Gastrocnemius medialis (tissue), 4 donors: ENCODE results near the gene BEND4. TPM values are rescaled to one million over a fixed set of nuclear protein-coding genes. Genes with fewer than 3 reads are reported as not detected.

Source experiments
- ATAC-seq, 2 donors: fragments of 150-250 bp; one replicate each; pipeline ENCODE4 v1.9.1; 2016
- DNase-seq, 2 donors: peaks; one replicate each; pipeline ENCODE4 v3.0.0-alpha.2; 2019
- H3K27ac ChIP-seq, 4 donors: fragments of 200-600 bp; sonication (generic); 1 replicate in 1 of 4; 2 replicates in 3 of 4; pipeline ENCODE4 v1.5.1; 2016 to 2018; ENCODE audit warnings: mild to moderate bottlenecking in 2 of 4, moderate library complexity in 1 of 4
- H3K27me3 ChIP-seq, 3 donors: fragments of 200-600 bp; sonication (generic) in 2 of 3; 1 replicate in 1 of 3; 2 replicates in 2 of 3; pipeline versions ENCODE4 v1.5.1 to v1.6.0; 2016 to 2019; ENCODE audit warnings: mild to moderate bottlenecking in 1 of 3, moderate library complexity in 1 of 3
- H3K36me3 ChIP-seq, 2 donors: fragments of 200-600 bp; sonication (generic) in 1 of 2; one replicate each; pipeline ENCODE4 v1.5.1; 2017 to 2018
- H3K4me1 ChIP-seq, 2 donors: fragments of 200-600 bp; sonication (generic) in 1 of 2; one replicate each; pipeline ENCODE4 v1.5.1; 2016 to 2017; ENCODE audit warnings: mild to moderate bottlenecking in 2 of 2
- H3K4me3 ChIP-seq, 4 donors: fragments of 200-600 bp; sonication (generic) in 3 of 4; 1 replicate in 1 of 4; 2 replicates in 3 of 4; pipeline ENCODE4 v1.5.1; 2016 to 2019; ENCODE audit warnings: mild to moderate bottlenecking in 2 of 4
- H3K9me3 ChIP-seq, 3 donors: fragments of 200-600 bp; sonication (generic) in 2 of 3; 1 replicate in 1 of 3; 2 replicates in 2 of 3; pipeline ENCODE4 v1.5.1; 2016 to 2019
- CTCF ChIP-seq, 5 experiments: fragments of 450-650 bp in 3 of 5; fragments of 200-600 bp in 2 of 5; sonication (generic) in 2 of 5; IDR thresholded peaks in 4 of 5; conservative IDR thresholded peaks in 1 of 5; 1 replicate in 4 of 5; 2 replicates in 1 of 5; pipeline ENCODE4 v1.5.1; 2016 to 2019; ENCODE audit warnings: antibody characterized with exemption in 5 of 5, mild to moderate bottlenecking in 3 of 5, moderate library complexity in 3 of 5
- POLR2A ChIP-seq, 2 donors: fragments of 450-650 bp; IDR thresholded peaks; one replicate each; pipeline ENCODE4 v1.6.1; 2017; ENCODE audit warnings: antibody characterized with exemption in 2 of 2, mild to moderate bottlenecking in 2 of 2, moderate library complexity in 2 of 2
- in situ Hi-C, 4 donors: fragments of 200-750 bp; cut with MboI; loops; one replicate each; pipeline versions ENCODE4 v1.15.0 to v1.8.0; 2017; ENCODE audit warnings: low sequenced_read_pairs in 4 of 4
- intact Hi-C: fragments of 100-400 bp; cut with DNase I; formaldehyde crosslinking; loops from one replicate; pipeline ENCODE4 v1.15.1; 2023; ENCODE audit warnings: low total_unique reads
- total RNA-seq, 4 donors: library from RNA; depleted of rRNA; stranded (reverse); fragments of >200 nt; gene quantifications; one replicate each; pipeline versions ENCODE4 v1.1.0 to v1.2.3, GENCODE V29; 2016

Gene BEND4
- total RNA-seq, 4 donors from 2014 or later, result not detected

- no peak for TF ChIP-seq CTCF (IDR thresholded peaks at IDR 0.05 in 4 of 5, conservative IDR thresholded peaks at IDR 0.05 in 1 of 5)
- no peak for TF ChIP-seq POLR2A (IDR thresholded peaks at IDR 0.05)
- intact Hi-C loops, result no loop called here
- no peak overlapping the region for H3K27ac ChIP-seq
- H3K36me3 ChIP-seq, result no peaks in the 10 kb centered on the region
- H3K9me3 ChIP-seq, result no peaks in the 10 kb centered on the region
- no peaks in the 10 kb centered on the region for H3K4me1 ChIP-seq
- no peak overlapping the region for H3K4me3 ChIP-seq
- in situ Hi-C loops, result no loop called here
- DNase-seq (no peak), ATAC-seq (no peak)
- H3K27me3 ChIP-seq, result peaks cover 11 to 16% (median 12%) of the 10 kb centered on the region in 3 donors
These were observed 30.2 kb downstream of the BEND4 start for GRCh38 chr4:42122237-42122636.

- ATAC-seq (no peak), DNase-seq (no peak)
- no peak overlapping the region for H3K27ac ChIP-seq
- no peaks in the 10 kb centered on the region for H3K36me3 ChIP-seq
- intact Hi-C loops (no loop called here), in situ Hi-C loops (no loop called here)
- no peak overlapping the region for H3K4me3 ChIP-seq
- TF ChIP-seq POLR2A (IDR thresholded peaks at IDR 0.05), result no peak
- TF ChIP-seq CTCF (IDR thresholded peaks at IDR 0.05 in 4 of 5, conservative IDR thresholded peaks at IDR 0.05 in 1 of 5), result no peak
- H3K9me3 ChIP-seq, result no peaks in the 10 kb centered on the region
- H3K4me1 ChIP-seq, result no peaks in the 10 kb centered on the region
- peaks cover 11 to 16% (median 15%) of the 10 kb centered on the region in 3 donors for H3K27me3 ChIP-seq
These were observed 32.6 kb downstream of the BEND4 start for GRCh38 chr4:42119886-42120285.

DNA sequence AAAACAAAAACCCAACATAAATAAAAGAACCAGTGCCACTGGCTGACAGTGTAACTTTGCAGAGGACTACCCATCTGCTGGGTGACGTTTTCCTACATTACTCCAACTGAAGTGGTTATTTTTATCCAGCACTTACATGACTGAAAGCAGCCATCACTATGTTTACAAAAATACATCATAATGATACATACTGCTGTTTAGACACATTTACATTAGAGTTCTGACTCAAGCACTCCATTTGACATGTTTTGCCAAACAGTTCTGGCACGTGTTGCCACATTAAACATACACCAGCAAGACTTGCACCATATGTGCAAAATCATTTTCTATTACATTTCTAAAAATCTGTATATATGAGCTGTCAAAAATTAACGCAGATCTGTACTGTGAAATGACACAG lies 39.6 kb downstream of the BEND4 start:
- Histone ChIP-seq H3K9me3 (no peaks in the 10 kb centered on the region), H3K4me3 (no peak overlapping the region), H3K36me3 (no peaks in the 10 kb centered on the region), H3K27me3 (peaks cover 0 to 3% (median 0%) of the 10 kb centered on the region in 3 donors), H3K27ac (no peak overlapping the region), H3K4me1 (no peaks in the 10 kb centered on the region)
- intact Hi-C loops, result no loop called here
- TF ChIP-seq POLR2A (IDR thresholded peaks at IDR 0.05) (no peak), CTCF (IDR thresholded peaks at IDR 0.05 in 4 of 5, conservative IDR thresholded peaks at IDR 0.05 in 1 of 5) (no peak)
- ATAC-seq, result no peak
- no peak for DNase-seq
- in situ Hi-C loops, result no loop called here

- Histone ChIP-seq H3K27ac (no peak overlapping the region), H3K9me3 (no peaks in the 10 kb centered on the region), H3K4me1 (no peaks in the 10 kb centered on the region), H3K4me3 (no peak overlapping the region), H3K27me3 (no peaks in the 10 kb centered on the region), H3K36me3 (no peaks in the 10 kb centered on the region)
- DNase-seq (no peak), ATAC-seq (no peak)
- TF ChIP-seq CTCF (IDR thresholded peaks at IDR 0.05 in 4 of 5, conservative IDR thresholded peaks at IDR 0.05 in 1 of 5), result no peak
- no peak for TF ChIP-seq POLR2A (IDR thresholded peaks at IDR 0.05)
- in situ Hi-C loops (no loop called here), intact Hi-C loops (no loop called here)
These were observed 47.9 kb downstream of the BEND4 start for GRCh38 chr4:42104521-42104920.

GRCh38 chr4:42101446-42101975 lies 50.9 kb downstream of the BEND4 start:
- no peak overlapping the region for H3K27ac ChIP-seq

More at GRCh38 chr4:42101446-42101975, 50.9 kb downstream of the BEND4 start:
- ATAC-seq (no peak), DNase-seq (no peak)
- Histone ChIP-seq H3K4me1 (no peaks in the 10 kb centered on the region), H3K4me3 (no peak overlapping the region), H3K36me3 (no peaks in the 10 kb centered on the region), H3K27me3 (no peaks in the 10 kb centered on the region), H3K9me3 (no peaks in the 10 kb centered on the region)
- intact Hi-C loops (no loop called here), in situ Hi-C loops (no loop called here)
- TF ChIP-seq POLR2A (IDR thresholded peaks at IDR 0.05) (no peak), CTCF (IDR thresholded peaks at IDR 0.05 in 4 of 5, conservative IDR thresholded peaks at IDR 0.05 in 1 of 5) (no peak)
